ENCODE measurements around the gene PIGBOS1. TPM values are rescaled to one million over a fixed set of nuclear protein-coding genes. Genes with fewer than 3 reads are reported as not detected.
A peak's percentile ranks its signal among the peaks of the same experiment; 100 is the strongest.

Gene PIGBOS1
- total and polyA plus RNA-seq, 2 donors (not counting 3 experiments of a cell fraction or from before 2014, with no cell fraction given), result 12.8 to 16.5 TPM

DNA sequence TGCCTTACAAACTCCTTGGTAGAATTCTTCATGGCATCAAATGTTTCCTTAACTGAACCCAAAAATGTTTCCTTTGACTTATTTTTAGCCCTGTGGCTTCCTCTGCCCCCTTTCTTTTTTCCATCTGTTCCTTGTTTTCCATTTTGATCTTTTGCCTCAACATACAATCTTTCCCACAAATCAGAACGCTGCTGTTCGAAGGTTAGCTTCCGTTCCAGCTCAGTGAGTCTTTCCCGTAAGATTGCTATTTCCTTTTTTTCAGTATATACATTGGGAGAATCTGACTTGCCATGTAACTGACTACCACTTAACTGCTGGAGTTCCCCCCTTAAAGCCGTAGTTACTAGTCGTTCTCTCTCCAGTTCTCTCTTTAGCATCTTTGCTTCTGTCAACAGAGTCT is 41.3 kb upstream of the PIGBOS1 start:
- Histone ChIP-seq H4K20me1 (replicated peaks; ENCODE audit: control insufficient read depth, extremely low read depth, insufficient read depth, low read length) (no peaks in the 10 kb centered on the region), H3K9me1 (replicated peaks; ENCODE audit: control insufficient read depth, extremely low read depth, insufficient read depth, low read length) (no peaks in the 10 kb centered on the region), H3K27ac (ENCODE audit: insufficient read depth, low read depth, low read length) (no peak overlapping the region), H3K9me3 (replicated peaks; ENCODE audit: control insufficient read depth, insufficient read depth, low read length) (no peaks in the 10 kb centered on the region), H3K4me2 (ENCODE audit: insufficient read depth, low read length) (peak overlapping the region; percentile 34), H3K4me3 (replicated peaks in 1 of 3; ENCODE audit: insufficient read depth in 1 of 3, low read depth in 1 of 3, low read length in 3 of 3) (no peak overlapping the region), H3K36me3 (ENCODE audit: control insufficient read depth in 2 of 2, extremely low read depth in 1 of 2, insufficient read depth in 2 of 2, low read length in 2 of 2) (no peaks in the 10 kb centered on the region), H2AFZ (ENCODE audit: low read depth, low read length) (peak overlapping the region; percentile 66), H3K27me3 (ENCODE audit: control insufficient read depth in 2 of 2, insufficient read depth in 2 of 2, low read length in 2 of 2) (no peaks in the 10 kb centered on the region), H3K79me2 (ENCODE audit: control insufficient read depth, insufficient read depth, low read length) (no peaks in the 10 kb centered on the region), H3K4me1 (ENCODE audit: control insufficient read depth, extremely low read depth, insufficient read depth, low read length) (peaks cover 13% of the 10 kb centered on the region), H3K9ac (replicated peaks; ENCODE audit: extremely low read depth, insufficient read depth, low read length) (no peak overlapping the region)
- TF ChIP-seq JUN (IDR thresholded peaks at IDR 0.05; ENCODE audit: borderline replicate concordance, insufficient read depth, insufficient read length, low read depth) (no peak), CTCF (IDR thresholded peaks at IDR 0.05; ENCODE audit: extremely low read depth in 1 of 2, insufficient read depth in 1 of 2, low read depth in 1 of 2, low read length in 2 of 2) (no peak), MAX (IDR thresholded peaks at IDR 0.05; ENCODE audit: insufficient read depth, insufficient read length) (no peak), POLR2AphosphoS5 (IDR thresholded peaks at IDR 0.05; ENCODE audit: insufficient read depth, low read depth, low read length) (no peak), GATA2 (IDR thresholded peaks at IDR 0.05; ENCODE audit: insufficient read depth, insufficient read length, low read depth, low read length) (no peak), POLR2A (IDR thresholded peaks at IDR 0.05; ENCODE audit: low read depth, low read length) (no peak), EZH2 (IDR thresholded peaks at IDR 0.05; ENCODE audit: borderline replicate concordance, low read depth, low read length, severe bottlenecking) (no peak), FOS (IDR thresholded peaks at IDR 0.05; ENCODE audit: borderline replicate concordance, insufficient read depth, low read length) (no peak), MYC (IDR thresholded peaks at IDR 0.05; ENCODE audit: low read depth, low read length) (no peak)
- DNase-seq (ENCODE audit: low read depth, low spot score) (peak; percentile 83), FAIRE-seq (peak; percentile 72)
- ChIA-PET POLR2A (interaction anchor here (0.8 kb wide), 1 partner anchor 46 kb away, joined by 3 read pairs; no protein-coding TSS in a partner anchor), CTCF (interaction anchor here (0.7 to 4.6 kb wide), 5 partner anchors 13 to 79 kb away, joined by 3 to 21 read pairs (median 3); partner anchors contain the start of genes CCPG1, PIERCE2, PIGB and PIGBOS1)
- intact Hi-C loops (cut with micrococcal nuclease), result loop anchor here (1.0 kb wide), 1 partner anchor 48 kb away; the partner anchor contains the start of genes CCPG1 and PIERCE2
- BruUV-seq (replicated peaks), result no TSS peak
- dilution Hi-C loops (cut with MboI; ENCODE audit: extremely low pct_ligation_motif_present, low sequenced_read_pairs), result no loop called here
